Activated naive CD8-positive, alpha-beta T cell treated with anti-CD3 and anti-CD28 coated beads for 36 hours (primary cell): ENCODE results near the gene DPT. TPM values are rescaled to one million over a fixed set of nuclear protein-coding genes. Genes with fewer than 3 reads are reported as not detected.

ENCODE experiments used
- DNase-seq: peaks from one replicate; pipeline ENCODE4 v3.0.0; 2021
- H3K27ac Mint-ChIP-seq: one replicate; pipeline ENCODE4 v1.8.0; 2022; ENCODE audit warnings: mild to moderate bottlenecking, moderate library complexity, mixed read lengths
- H3K27me3 Mint-ChIP-seq: one replicate; pipeline ENCODE4 v1.8.0; 2022; ENCODE audit warnings: mild to moderate bottlenecking, mixed read lengths
- H3K36me3 Mint-ChIP-seq: one replicate; pipeline ENCODE4 v1.8.0; 2021; ENCODE audit warnings: mild to moderate bottlenecking, mixed read lengths
- H3K4me1 Mint-ChIP-seq: one replicate; pipeline ENCODE4 v1.8.0; 2021; ENCODE audit warnings: mixed read lengths
- H3K4me3 Mint-ChIP-seq: one replicate; pipeline ENCODE4 v1.8.0; 2022; ENCODE audit warnings: mild to moderate bottlenecking, moderate library complexity, mixed read lengths
- H3K9me3 Mint-ChIP-seq: one replicate; pipeline ENCODE4 v1.8.0; 2022; ENCODE audit warnings: mixed read lengths
- total RNA-seq, 2 experiments: library from RNA; stranded (reverse); gene quantifications; one replicate each; pipeline ENCODE4 v1.2.3, GENCODE V29; 2021

Gene DPT
- total RNA-seq, 2 experiments from 2014 or later = not detected

DNA sequence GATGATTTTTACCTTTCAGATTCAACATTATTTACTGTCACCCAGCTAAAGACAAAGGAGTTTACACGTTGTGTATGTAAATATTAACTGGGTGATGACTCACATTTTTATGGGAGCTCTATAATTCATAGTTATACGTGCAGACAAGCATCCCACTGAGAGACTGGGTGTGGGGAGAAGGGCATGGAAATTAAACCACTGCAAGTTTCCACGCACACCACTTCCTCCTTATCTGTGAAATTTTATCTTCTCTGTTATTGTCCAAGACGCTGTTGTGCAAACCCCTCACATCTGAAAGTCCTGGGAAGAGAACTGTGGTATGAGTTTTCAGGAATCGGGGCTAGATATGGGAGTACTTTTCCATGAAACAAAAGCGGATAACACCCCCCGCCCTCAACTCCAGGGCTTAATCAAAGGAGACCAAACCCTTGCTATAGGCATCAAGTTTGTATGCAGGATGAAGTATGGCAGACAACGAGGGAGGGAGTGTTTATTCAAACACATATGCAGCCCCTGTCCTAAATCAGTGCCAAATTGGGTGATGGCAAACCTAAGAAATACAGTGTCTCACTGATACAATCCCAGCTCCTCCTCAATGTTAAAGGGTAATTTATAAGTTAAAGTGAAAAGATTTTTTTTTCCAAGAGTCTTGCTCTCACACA, 23.3 kb upstream of the DPT start:
- H3K4me1 Mint-ChIP-seq = peaks cover 5% of the 10 kb centered on the region
- H3K27ac Mint-ChIP-seq = no peak overlapping the region
- DNase-seq = no peak
- no peak overlapping the region for H3K4me3 Mint-ChIP-seq
- no peaks in the 10 kb centered on the region for H3K36me3 Mint-ChIP-seq
- no peaks in the 10 kb centered on the region for H3K9me3 Mint-ChIP-seq
- H3K27me3 Mint-ChIP-seq = peaks cover 28% of the 10 kb centered on the region

DNA sequence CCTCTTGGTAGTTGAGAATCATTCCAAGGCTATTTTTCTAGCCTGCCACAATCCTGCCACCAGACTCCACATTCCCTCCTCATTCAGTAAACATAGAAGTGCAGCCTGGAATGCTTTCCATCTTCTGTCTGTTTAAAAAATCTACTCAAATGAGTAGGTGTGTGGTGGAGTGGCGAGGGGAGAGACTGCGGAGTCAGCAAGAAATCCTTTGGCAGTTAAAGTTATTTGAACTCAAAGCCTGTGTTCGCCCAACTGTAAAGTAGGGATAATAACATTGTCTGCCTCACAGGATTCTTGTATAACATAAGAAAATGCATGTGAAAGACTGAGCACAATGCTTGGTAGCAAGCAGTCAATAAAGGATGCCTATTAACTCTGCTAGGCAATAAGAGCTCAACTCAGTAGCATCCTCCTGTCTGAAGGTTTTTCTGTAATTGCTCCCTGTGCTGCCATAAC, 22.2 kb upstream of the DPT start:
- H3K27me3 Mint-ChIP-seq = peaks cover 34% of the 10 kb centered on the region
- H3K9me3 Mint-ChIP-seq = no peaks in the 10 kb centered on the region
- peaks cover 5% of the 10 kb centered on the region for H3K4me1 Mint-ChIP-seq
- H3K4me3 Mint-ChIP-seq = no peak overlapping the region
- DNase-seq = no peak
- H3K36me3 Mint-ChIP-seq = no peaks in the 10 kb centered on the region
- H3K27ac Mint-ChIP-seq = no peak overlapping the region

DNA sequence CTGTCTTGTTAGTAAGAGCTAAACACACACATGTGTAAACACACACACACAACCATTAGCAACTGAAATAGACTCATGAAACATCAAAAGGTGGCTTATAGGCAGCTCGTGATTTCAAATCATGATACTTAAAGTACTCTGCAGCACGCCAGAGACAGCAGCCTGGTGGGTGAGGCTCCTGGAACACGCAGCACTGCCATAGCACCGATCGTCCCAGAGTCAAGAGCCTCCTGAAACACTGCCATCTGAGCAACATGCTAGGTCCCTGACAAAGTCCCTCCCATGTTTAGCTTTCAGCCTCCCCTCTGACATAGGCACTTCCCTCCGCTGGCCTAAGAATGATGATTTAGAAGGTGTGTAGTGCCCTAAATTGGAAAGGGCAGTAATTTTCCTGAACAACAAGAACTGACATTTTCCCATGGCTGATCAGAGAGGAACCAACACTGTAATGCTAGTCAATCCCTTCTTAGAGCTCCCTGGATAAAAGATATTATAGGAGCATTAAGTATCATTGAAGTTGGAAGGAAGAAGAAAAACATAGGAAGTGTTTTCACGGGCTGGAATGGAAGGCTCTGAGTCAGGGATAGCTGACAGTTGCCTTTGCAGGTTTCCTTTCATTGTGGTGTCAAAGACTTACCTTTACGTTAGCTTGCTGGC, 14.1 kb upstream of the DPT start:
- no peak overlapping the region for H3K4me3 Mint-ChIP-seq
- no peaks in the 10 kb centered on the region for H3K36me3 Mint-ChIP-seq
- H3K27ac Mint-ChIP-seq = no peak overlapping the region
- H3K9me3 Mint-ChIP-seq = no peaks in the 10 kb centered on the region
- DNase-seq = no peak
- H3K27me3 Mint-ChIP-seq = peaks cover 6% of the 10 kb centered on the region
- no peaks in the 10 kb centered on the region for H3K4me1 Mint-ChIP-seq

DNA sequence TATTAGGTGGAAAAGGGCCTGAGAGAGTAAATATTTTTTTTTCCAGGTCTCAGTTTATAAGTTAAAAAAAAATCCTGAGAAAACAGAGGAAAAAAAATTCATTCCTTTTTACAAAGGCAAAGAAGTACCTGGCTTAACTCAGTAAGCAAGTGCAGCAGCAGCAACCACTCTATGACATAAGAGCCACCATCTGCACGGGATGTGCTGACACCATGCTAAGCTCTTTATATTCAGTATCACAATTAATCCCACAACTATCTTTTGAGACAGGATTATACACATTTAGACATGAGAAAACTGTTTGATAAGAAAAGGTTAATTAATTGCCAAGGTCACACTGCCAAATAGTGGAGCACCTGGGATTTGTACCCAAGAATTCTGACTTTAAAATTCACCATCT, 13.4 kb upstream of the DPT start:
- H3K4me3 Mint-ChIP-seq = no peak overlapping the region
- H3K36me3 Mint-ChIP-seq = no peaks in the 10 kb centered on the region
- no peaks in the 10 kb centered on the region for H3K4me1 Mint-ChIP-seq
- H3K9me3 Mint-ChIP-seq = no peaks in the 10 kb centered on the region
- no peak overlapping the region for H3K27ac Mint-ChIP-seq
- DNase-seq = no peak
- H3K27me3 Mint-ChIP-seq = peaks cover 6% of the 10 kb centered on the region

DNA sequence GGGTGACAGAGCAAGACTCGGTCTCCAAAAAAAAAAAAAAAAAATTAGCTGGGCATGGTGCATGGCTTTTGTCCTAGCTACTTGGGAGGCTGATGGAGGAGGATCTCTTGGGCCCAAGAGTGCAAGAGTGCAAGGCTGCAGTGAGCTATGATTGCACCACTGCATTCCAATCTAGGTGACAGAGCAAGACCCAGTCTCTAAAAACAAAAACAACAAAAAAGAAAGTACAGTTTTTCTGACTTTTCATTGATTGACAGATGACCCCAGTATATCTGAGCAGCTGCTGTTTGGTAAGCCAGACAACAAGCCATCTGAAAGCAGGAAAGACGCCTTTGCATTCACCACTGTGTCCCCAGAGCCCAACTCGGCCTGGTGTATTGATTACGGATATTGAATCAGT, 10.9 kb upstream of the DPT start:
- H3K36me3 Mint-ChIP-seq = no peaks in the 10 kb centered on the region
- no peak overlapping the region for H3K27ac Mint-ChIP-seq
- no peak overlapping the region for H3K4me3 Mint-ChIP-seq
- no peaks in the 10 kb centered on the region for H3K27me3 Mint-ChIP-seq
- no peaks in the 10 kb centered on the region for H3K4me1 Mint-ChIP-seq
- no peaks in the 10 kb centered on the region for H3K9me3 Mint-ChIP-seq
- no peak for DNase-seq

DNA sequence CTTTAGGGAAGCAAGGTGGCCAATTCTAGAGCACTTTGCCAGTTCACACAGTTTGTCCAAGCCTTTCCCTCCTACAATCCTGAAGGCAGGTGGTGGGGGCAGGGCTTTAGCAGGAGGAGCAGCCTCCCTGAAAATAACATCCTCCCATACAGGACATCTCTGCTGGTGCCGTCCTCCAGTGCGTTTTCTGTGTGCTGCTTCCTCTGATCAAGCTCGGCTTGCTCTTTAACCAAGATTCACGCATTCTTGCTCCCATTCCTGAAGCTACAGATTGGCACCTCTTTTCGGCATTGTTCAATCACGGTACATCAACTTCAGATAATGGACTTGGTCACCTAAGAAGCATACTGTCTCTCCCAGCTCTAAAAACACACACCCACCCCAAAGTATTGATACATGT, 7.5 kb upstream of the DPT start:
- H3K27ac Mint-ChIP-seq = no peak overlapping the region
- H3K27me3 Mint-ChIP-seq = no peaks in the 10 kb centered on the region
- no peaks in the 10 kb centered on the region for H3K36me3 Mint-ChIP-seq
- H3K4me3 Mint-ChIP-seq = no peak overlapping the region
- no peaks in the 10 kb centered on the region for H3K9me3 Mint-ChIP-seq
- no peak for DNase-seq
- no peaks in the 10 kb centered on the region for H3K4me1 Mint-ChIP-seq

DNA sequence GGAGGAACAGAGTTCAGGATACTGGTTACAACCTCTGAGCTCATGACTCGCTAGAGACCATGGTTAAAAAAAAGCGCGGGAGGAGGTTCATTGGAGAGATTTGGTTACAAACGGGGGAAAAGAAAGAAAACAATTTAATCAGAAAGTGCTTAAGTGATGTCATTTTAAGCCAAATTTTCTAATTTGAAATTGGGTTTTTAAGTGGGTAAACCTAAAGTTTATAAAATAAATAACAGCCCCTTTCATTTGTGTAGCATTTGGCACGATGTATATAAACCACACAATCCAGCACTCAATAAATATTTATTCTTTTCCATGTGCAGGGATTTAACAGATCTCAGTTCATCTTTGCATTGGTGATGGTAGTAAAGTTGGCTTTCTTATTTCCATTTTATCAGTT, 7.0 kb upstream of the DPT start:
- Mint-ChIP-seq H3K4me3 (no peak overlapping the region), H3K9me3 (no peaks in the 10 kb centered on the region), H3K27me3 (no peaks in the 10 kb centered on the region), H3K36me3 (no peaks in the 10 kb centered on the region), H3K27ac (no peak overlapping the region), H3K4me1 (no peaks in the 10 kb centered on the region)
- DNase-seq = no peak

DNA sequence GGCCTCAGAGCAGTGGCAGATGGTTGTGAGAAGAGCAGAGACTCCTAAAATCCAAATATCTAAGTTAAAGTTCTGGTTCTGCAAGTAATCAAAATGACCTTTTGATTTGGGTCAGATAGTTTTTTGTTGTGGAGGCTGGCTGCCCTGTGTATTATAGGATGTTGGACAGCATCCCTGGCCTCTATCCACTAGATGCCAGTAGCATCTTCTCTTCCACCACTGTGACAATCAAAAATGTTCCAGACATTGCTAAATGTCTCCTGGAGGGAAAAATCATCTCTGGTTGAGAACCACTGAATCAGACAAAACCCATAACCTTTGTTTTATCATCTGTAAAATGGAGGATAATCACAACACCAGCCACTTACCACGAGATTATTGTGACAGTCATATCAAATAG, 5.9 kb upstream of the DPT start:
- no peak overlapping the region for H3K27ac Mint-ChIP-seq
- no peaks in the 10 kb centered on the region for H3K36me3 Mint-ChIP-seq
- no peak for DNase-seq
- no peaks in the 10 kb centered on the region for H3K27me3 Mint-ChIP-seq
- H3K9me3 Mint-ChIP-seq = no peaks in the 10 kb centered on the region
- H3K4me3 Mint-ChIP-seq = no peak overlapping the region
- no peaks in the 10 kb centered on the region for H3K4me1 Mint-ChIP-seq

DNA sequence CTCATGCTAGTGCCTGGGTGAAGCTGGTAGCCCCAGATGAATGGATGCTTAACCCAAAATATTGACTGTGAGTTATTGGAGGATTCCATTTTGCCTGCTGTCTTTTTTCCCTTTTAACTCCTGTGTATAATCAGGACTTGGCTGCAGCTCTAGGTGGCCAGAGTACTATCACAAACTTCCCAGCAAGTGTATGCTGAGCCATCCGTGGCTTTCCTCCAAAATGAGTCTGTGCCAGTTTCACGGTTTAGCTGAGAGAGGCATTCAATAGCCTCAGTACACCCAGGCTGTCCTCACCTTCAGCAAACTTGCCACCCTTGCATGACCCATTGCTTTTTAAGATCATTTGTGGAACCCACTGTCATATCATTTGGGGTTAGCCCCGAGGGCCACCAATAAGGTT, 5.3 kb upstream of the DPT start:
- no peak for DNase-seq
- H3K36me3 Mint-ChIP-seq = no peaks in the 10 kb centered on the region
- H3K27ac Mint-ChIP-seq = no peak overlapping the region
- no peak overlapping the region for H3K4me3 Mint-ChIP-seq
- no peaks in the 10 kb centered on the region for H3K9me3 Mint-ChIP-seq
- no peaks in the 10 kb centered on the region for H3K27me3 Mint-ChIP-seq
- H3K4me1 Mint-ChIP-seq = no peaks in the 10 kb centered on the region

DNA sequence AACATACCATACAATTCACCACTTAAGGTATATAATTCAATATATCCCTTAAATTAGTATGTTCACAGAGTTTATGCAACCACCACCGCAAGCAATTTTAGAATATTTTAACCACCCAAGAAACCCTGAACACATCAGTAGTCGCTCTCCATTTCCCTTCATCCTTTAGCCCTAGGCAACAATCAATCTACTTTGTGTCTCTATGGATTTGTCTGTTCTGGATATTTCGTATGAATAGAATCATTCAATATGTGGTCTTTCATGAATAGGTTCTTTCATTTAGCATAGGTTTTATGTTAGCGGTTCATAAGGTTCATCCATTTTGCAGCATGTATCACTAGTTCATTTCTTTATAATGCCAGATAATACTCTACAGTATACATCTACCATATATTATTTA, 4.2 kb upstream of the DPT start:
- Mint-ChIP-seq H3K27ac (no peak overlapping the region), H3K36me3 (no peaks in the 10 kb centered on the region), H3K4me1 (no peaks in the 10 kb centered on the region), H3K4me3 (no peak overlapping the region), H3K27me3 (no peaks in the 10 kb centered on the region), H3K9me3 (no peaks in the 10 kb centered on the region)
- no peak for DNase-seq

DNA sequence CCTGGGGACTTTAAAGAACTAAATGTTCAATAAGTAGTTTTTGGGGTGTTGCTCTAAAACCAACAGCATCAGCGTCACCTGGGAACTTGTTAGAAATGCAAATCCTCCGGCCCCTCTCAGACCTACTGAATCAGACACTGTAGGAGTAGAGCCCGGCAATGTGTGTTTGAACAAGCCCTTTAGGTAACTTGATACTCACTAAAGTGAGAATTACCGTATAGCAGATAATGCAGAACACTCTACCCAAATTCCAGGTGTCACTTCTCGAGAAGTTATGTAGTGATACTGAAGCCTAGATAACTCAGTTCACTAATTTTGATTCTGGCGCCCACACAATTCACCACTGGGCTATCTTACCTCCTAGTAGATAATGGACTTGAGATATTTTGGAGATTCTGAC, 3.7 kb upstream of the DPT start:
- no peaks in the 10 kb centered on the region for H3K27me3 Mint-ChIP-seq
- no peaks in the 10 kb centered on the region for H3K9me3 Mint-ChIP-seq
- H3K27ac Mint-ChIP-seq = no peak overlapping the region
- no peak for DNase-seq
- H3K4me3 Mint-ChIP-seq = no peak overlapping the region
- H3K36me3 Mint-ChIP-seq = no peaks in the 10 kb centered on the region
- H3K4me1 Mint-ChIP-seq = no peaks in the 10 kb centered on the region

DNA sequence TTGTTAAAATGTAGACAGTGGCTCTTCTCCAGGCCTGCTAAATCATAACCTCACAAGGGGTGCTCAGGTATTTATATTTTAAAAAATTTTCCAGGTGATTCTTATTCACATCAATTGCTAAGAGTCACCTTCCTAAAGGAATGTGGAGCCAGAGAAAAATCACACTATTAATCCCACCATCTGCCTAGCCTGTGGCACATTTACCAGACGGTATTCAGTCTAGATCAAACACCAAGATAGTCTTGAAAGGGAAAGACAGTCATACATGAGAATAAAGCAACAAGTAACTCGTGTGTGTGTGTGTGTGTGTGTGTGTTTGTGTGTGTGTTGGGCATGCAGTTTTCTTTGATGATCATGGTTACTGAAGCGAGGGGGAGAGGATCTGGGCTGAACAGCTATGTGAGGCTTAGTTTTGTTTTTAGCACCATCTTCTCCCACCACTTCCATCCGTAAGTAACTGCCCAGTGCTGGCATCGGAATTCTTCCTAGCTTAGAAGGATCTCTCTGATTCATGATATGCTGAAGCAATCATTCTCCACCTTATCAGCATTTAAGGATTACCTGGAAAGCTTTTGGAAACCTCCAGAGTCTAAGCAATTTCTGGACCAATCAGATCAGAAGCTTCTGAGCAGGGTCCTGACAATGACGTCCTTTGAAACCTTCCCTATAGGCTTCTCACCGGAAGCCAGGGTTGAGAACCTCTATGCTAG, 2.4 kb upstream of the DPT start:
- H3K36me3 Mint-ChIP-seq = no peaks in the 10 kb centered on the region

DNA sequence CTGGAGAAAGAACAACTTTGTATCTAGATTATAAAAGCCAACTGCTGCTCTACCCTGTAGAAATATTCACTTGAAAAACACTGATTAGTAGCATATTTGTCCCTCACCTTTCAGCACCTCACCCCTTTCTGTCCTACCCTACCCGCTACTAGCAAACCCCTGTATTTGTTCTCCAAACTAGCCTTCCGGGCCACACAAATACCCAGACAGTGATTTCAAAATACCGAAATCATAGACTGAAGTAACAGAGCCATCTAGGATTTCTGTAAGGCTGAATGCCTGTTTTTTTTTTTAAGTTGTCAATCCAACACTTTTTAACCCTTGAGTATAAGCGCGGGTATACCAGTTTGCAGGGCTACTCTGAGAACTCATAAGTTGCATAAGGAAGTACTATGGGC, 398 bp upstream of the DPT start:
- Mint-ChIP-seq H3K9me3 (no peaks in the 10 kb centered on the region), H3K36me3 (no peaks in the 10 kb centered on the region), H3K4me3 (no peak overlapping the region), H3K4me1 (no peaks in the 10 kb centered on the region), H3K27ac (no peak overlapping the region), H3K27me3 (no peaks in the 10 kb centered on the region)
- DNase-seq = no peak

More for the DNA sequence above, 2.4 kb upstream of the DPT start:
- DNase-seq = no peak
- no peaks in the 10 kb centered on the region for H3K27me3 Mint-ChIP-seq
- no peaks in the 10 kb centered on the region for H3K9me3 Mint-ChIP-seq
- no peak overlapping the region for H3K4me3 Mint-ChIP-seq
- no peaks in the 10 kb centered on the region for H3K4me1 Mint-ChIP-seq
- no peak overlapping the region for H3K27ac Mint-ChIP-seq

DNA sequence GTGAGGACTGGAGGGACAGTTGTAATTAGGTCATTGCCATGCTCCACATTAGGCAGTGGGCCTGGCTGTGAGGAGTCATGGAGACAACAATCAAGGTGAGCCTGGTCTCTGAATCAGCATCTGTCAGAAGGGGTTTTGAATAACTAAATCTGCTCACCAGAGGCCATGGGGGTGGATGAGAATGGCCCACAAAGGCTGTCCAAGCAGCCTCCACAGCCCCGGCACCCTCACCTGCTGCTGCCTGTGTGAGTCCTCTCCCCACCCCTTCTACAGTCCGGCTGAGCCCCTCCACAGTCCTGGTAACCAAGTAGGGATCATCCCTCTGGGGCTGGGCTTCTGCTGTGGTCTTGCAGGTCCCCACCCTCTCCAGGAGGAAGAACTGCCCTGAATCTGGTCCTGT, 2.3 kb downstream of the DPT start:
- DNase-seq = no peak
- Mint-ChIP-seq H3K4me3 (no peak overlapping the region), H3K27ac (no peak overlapping the region), H3K9me3 (no peaks in the 10 kb centered on the region), H3K36me3 (no peaks in the 10 kb centered on the region), H3K4me1 (no peaks in the 10 kb centered on the region), H3K27me3 (peaks cover 3% of the 10 kb centered on the region)

DNA sequence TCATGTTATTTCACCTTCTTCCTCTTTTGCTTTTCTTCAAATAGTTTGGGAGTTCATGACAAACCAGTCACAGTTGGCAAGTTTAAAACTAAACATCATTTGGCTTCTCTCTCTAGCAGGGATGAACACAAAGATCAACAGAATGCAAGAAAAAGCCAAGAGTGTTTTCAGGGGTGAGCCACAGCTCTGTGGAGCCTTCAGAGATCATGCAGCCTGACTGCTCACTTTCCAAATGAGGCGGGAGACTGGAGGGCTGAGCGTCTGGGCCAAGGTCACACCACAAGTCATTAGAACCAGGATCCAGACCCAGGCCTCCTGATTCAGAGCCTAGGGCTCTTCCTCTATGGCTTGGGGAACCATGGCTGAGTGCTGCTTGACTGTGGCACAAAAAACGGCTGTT, 2.7 kb downstream of the DPT start:
- Mint-ChIP-seq H3K4me3 (no peak overlapping the region), H3K27ac (no peak overlapping the region), H3K9me3 (no peaks in the 10 kb centered on the region), H3K4me1 (no peaks in the 10 kb centered on the region), H3K36me3 (no peaks in the 10 kb centered on the region), H3K27me3 (peaks cover 3% of the 10 kb centered on the region)
- DNase-seq = no peak

DNA sequence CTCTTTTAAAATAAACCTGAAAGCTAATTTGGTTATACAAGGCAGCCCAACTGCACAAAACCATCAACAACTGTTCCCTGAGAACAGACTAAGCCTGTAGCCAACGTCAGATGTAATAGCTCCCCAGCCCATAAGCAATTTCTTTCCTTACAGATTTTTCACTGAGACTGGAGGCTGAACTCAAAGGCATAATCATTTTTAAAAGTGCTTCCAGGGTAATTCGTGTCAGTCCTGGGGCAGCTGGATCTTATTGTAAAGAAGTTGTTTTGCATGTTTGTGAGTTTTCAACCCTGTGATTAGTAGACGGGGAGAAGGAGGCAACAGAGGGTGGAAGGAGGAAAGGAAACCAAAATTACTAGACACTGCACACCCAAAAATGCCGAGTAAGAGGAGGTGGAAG, 3.2 kb downstream of the DPT start:
- H3K9me3 Mint-ChIP-seq = no peaks in the 10 kb centered on the region
- peaks cover 3% of the 10 kb centered on the region for H3K27me3 Mint-ChIP-seq
- no peak overlapping the region for H3K27ac Mint-ChIP-seq
- no peak for DNase-seq
- no peaks in the 10 kb centered on the region for H3K4me1 Mint-ChIP-seq
- no peaks in the 10 kb centered on the region for H3K36me3 Mint-ChIP-seq
- no peak overlapping the region for H3K4me3 Mint-ChIP-seq
